ENCODE results near the gene ATG4B. TPM values are rescaled to one million over a fixed set of nuclear protein-coding genes. Genes with fewer than 3 reads are reported as not detected.

ATG4B gene
- total and polyA plus RNA-seq, 2 of the 4 experiments (the other 2 are of a cell fraction), result 113 to 146 TPM

GRCh38 chr2:241607162-241607885, 30.2 kb upstream of the ATG4B start:
- dilution Hi-C loops (cut with HindIII; ENCODE audit: low sequenced_read_pairs, unreplicated experiment) (no loop called here), intact Hi-C loops (cut with micrococcal nuclease) (no loop called here), in situ Hi-C loops (cut with MboI; ENCODE audit: low sequenced_read_pairs) (no loop called here)
- Histone ChIP-seq H2BK120ac (ENCODE audit: low read depth, low read length) (no peak overlapping the region), H2AK9ac (replicated peaks; ENCODE audit: low read depth, low read length, poor library complexity) (no peak overlapping the region), H3K14ac (replicated peaks; ENCODE audit: low read depth, low read length) (no peak overlapping the region), H3K4me2 (ENCODE audit: low read depth, low read length) (no peak overlapping the region), H3K23ac (ENCODE audit: low read depth, low read length) (no peak overlapping the region), H3K36me3 (ENCODE audit: control insufficient read depth, insufficient read depth, low read length) (peaks cover 25% of the 10 kb centered on the region), H3K27me3 (ENCODE audit: control insufficient read depth, insufficient read depth, low read length) (no peaks in the 10 kb centered on the region), H3K4me3 (ENCODE audit: insufficient read depth, low read depth, low read length) (no peak overlapping the region), H3K27ac (ENCODE audit: insufficient read depth, low read length) (no peak overlapping the region), H2AFZ (replicated peaks; ENCODE audit: low read length, poor library complexity) (no peak overlapping the region), H3K79me1 (ENCODE audit: low read depth in 1 of 2, low read length in 2 of 2) (peaks cover 24 to 51% of the 10 kb centered on the region in 2 experiments), H2BK15ac (ENCODE audit: low read depth, low read length) (no peak overlapping the region), H3K18ac (ENCODE audit: low read depth, low read length) (no peak overlapping the region), H3K4me1 (ENCODE audit: control insufficient read depth, insufficient read depth, low read length) (peaks cover 9% of the 10 kb centered on the region; the same call in 1 of the 2 replicates), H4K20me1 (ENCODE audit: insufficient read depth, low read length) (peaks cover 6% of the 10 kb centered on the region), H3K9ac (ENCODE audit: low read depth, low read length) (no peak overlapping the region), H3K4ac (ENCODE audit: low read depth, low read length) (no peak overlapping the region), H3K56ac (ENCODE audit: extremely low read depth, insufficient read depth, low read length) (no peak overlapping the region), H3K9me1 (ENCODE audit: insufficient read depth, low read length) (peaks cover 10% of the 10 kb centered on the region), H4K91ac (ENCODE audit: insufficient read depth, low read depth, low read length) (no peak overlapping the region), H4K5ac (ENCODE audit: low read depth, low read length) (no peak overlapping the region), H3K9me3 (ENCODE audit: control insufficient read depth, insufficient read depth, low read length) (no peaks in the 10 kb centered on the region), H4K8ac (ENCODE audit: low read depth in 2 of 2, low read length in 2 of 2) (no peak overlapping the region), H2AK5ac (ENCODE audit: low read depth, low read length) (no peak overlapping the region), H2BK5ac (ENCODE audit: low read depth, low read length, poor library complexity, severe bottlenecking) (no peak overlapping the region), H2BK20ac (ENCODE audit: low read depth, low read length) (no peak overlapping the region)
- ChIA-PET POLR2A (ENCODE audit: unreplicated experiment) (no interaction called here), CTCF (no interaction called here)
- 96% methylated on average over 20 of the region's 27 CpGs; no CpG with 5 or more reads in 1 of the 2 experiments for WGBS, 2 experiments (ENCODE audit: extremely low coverage in 2 of 2, insufficient read length in 1 of 2)
- TF ChIP-seq RCOR1 (IDR thresholded peaks at IDR 0.05; ENCODE audit: insufficient replicate concordance, low read length) (no peak), BHLHE40 (IDR thresholded peaks at IDR 0.05; ENCODE audit: low read depth, low read length) (no peak), SMC3 (IDR thresholded peaks at IDR 0.05; ENCODE audit: low read depth, low read length) (no peak), MAZ (IDR thresholded peaks at IDR 0.05; ENCODE audit: borderline replicate concordance, low read depth, low read length) (no peak), RFX5 (IDR thresholded peaks at IDR 0.05; ENCODE audit: low read depth, low read length) (no peak), CEBPB (IDR thresholded peaks at IDR 0.05; ENCODE audit: low read depth, low read length) (no peak)
- TF ChIP-seq, protein P1, sequence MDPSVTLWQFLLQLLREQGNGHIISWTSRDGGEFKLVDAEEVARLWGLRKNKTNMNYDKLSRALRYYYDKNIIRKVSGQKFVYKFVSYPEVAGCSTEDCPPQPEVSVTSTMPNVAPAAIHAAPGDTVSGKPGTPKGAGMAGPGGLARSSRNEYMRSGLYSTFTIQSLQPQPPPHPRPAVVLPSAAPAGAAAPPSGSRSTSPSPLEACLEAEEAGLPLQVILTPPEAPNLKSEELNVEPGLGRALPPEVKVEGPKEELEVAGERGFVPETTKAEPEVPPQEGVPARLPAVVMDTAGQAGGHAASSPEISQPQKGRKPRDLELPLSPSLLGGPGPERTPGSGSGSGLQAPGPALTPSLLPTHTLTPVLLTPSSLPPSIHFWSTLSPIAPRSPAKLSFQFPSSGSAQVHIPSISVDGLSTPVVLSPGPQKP (IDR thresholded peaks at IDR 0.05; ENCODE audit: borderline replicate concordance, low read depth, low read length), result no peak
- no TSS peak for BruUV-seq (replicated peaks)
- ATAC-seq (ENCODE audit: low read depth) (no peak), DNase-seq (no peak)
